ENCODE results near the gene STT3B.

GRCh38 chr3:31485196-31485595, 47.5 kb upstream of the STT3B start:
- TF ChIP-seq CTCF (IDR thresholded peaks at IDR 0.05) = no peak
- no peak for TF ChIP-seq POLR2A (IDR thresholded peaks at IDR 0.05)
